HG03575 (cell line): Measurements from ENCODE around the gene PIAS2.

Experiments
- ATAC-seq: cut with Tn5 transposase; IDR thresholded peaks from one replicate; pipeline ENCODE4 v1.9.1; 2021; ENCODE audit not compliant: unreplicated experiment, insufficient number of reproducible peaks, low FRiP score; ENCODE audit errors: extremely low read depth

Gene PIAS2

GRCh38 chr18:46789088-46789487 is 128.2 kb downstream of the PIAS2 start:
- no peak for ATAC-seq

DNA sequence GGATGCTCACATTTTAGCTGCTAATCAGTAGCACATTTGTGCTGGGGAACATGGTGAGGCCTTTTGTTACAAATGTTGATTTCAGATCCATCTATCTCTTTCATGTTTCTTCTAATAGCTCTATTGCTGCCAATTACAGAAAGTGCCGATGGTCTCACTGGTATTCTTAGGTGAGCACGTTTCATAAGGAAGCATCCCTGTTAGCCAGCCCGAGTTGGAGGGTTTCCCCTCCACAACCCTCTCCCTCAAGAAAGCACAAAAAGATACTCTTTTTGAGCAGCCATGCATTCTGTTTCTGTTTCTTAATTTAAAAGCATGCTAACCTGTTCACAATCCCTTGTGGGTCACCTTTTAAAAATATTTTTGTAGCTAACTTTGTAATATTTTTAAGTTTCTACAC is 129.6 kb downstream of the PIAS2 start:
- ATAC-seq, result no peak

DNA sequence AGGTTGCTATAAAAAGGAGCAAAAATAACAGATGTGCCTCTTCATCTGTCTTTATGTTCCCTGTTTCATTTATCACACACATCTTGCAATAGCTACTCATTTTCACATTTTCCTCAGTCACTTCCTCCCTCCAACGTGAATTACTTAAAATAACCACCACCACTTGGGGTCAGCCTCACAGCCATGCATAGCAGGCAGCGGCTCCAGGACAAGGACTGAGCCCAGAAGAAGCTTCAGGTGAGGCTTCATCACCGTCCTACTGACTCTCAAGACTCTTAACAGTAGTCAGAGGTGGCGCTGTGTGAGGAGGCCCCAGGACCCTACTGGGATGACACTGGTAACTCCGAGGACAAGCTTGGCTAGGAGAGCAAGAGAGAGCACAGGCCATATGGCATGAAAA is 144.9 kb downstream of the PIAS2 start:
- no peak for ATAC-seq

GRCh38 chr18:46771141-46771540 is 146.2 kb downstream of the PIAS2 start:
- no peak for ATAC-seq

DNA sequence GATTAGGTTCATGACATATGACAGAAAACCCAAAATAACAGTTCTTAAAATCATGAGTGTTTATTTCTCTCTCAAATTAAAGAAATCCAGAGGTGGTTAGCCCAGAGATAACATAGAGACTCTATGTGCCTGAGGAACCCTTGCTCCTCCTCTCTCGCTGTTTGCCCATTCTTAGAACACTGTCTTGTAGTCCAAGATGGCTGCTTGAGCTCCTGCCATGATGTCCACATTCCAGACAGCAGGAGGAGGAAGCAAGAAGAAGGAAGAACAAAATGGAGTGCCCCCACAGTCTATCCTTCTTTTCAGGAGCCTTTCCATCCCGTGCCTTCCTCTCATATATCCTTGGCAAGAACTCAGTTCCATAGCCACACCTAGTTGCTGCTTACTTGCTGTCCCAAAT is 146.6 kb downstream of the PIAS2 start:
- ATAC-seq, result no peak

GRCh38 chr18:46768166-46768921 is 149.0 kb downstream of the PIAS2 start:
- ATAC-seq, result no peak

GRCh38 chr18:46767217-46767616 is 150.1 kb downstream of the PIAS2 start:
- ATAC-seq, result no peak

DNA sequence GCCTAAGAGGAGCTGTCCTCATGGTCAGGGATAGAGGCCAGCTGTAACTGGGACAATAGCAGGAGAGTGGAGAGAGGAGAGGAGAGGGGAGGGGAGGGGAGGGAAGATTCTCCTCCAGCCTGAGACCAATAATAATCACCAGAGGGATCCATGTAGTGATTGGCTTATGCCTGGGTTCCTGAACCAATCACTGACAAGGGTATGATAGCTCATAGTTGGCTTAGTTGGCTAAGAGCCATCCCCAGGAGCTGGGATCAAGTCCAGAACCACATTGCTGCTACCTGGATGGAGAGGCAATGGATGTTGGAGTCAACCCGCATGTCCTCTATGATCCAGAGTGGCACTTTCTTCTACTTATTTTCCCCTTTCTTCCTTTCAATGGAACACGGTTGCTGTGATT is 152.7 kb downstream of the PIAS2 start:
- no peak for ATAC-seq

DNA sequence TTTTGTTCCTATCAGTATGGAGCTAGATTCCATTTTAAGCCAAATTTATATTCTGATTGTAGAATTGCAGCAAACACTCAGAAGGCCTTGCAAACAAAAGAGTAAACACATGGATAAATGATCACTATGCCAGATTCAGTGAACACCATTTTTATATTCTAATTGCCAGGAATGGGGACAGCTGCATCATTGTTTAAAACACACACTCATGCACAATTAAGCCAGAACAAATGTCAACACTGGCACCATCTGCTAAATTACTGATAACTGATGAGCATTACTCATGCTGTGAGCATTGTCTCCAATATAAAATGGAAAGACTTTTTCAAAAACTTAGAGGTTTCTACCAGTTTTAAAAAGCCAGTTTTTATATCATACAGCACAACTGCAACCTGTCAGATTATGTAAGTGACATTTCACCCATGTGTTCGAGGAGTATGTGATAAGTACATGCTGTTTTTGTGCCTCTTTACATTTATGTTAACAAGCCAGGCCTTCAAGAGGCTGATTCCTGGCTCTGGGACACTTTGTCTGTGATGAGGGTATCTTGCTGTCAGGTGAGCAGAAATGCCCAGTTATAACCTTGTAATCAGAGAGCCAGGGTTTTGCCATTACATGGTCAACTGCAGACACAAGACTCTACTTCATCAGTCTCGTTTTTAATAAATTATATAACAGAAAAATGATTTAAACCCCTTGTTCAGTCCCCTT is 156.1 kb downstream of the PIAS2 start:
- no peak for ATAC-seq

GRCh38 chr18:46759890-46760289 is 157.4 kb downstream of the PIAS2 start:
- no peak for ATAC-seq

DNA sequence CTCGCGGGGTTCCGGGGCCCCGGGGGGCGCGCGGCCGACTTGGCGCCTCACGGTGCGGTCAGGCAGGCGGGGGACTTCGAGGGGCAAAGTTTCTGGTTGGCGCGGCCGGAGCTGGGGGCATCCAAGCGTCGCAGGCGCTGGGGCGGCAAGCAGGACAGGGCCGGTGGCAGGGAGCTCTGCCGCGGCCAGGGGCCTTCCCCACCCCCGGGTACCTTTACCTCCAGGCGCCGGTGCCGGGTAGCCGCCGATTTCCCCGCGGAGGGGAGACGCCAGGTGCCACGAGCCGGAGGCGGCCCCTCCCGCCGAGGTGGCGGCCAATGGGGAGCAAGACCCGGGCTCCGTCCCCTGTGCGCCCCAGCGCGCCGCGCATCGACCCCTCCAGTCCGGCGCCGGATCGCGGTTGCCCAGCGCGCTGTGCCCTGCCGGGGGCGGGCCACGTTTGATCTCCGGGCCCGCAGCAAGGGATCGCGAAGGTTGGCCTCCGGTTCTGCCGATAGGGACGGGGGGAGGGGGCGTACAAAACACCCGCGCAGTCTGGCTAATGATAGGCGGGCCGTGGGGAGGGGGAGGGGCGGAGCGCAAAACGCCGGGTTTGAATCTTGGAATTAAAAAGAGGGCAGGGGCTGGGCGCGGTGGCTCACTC is 160.6 kb downstream of the PIAS2 start, which contains the start of gene ST8SIA5:
Gene ST8SIA5, minus strand, starts transcription at position 495 of the 643 bp plus-strand sequence. CDS start 545 bp downstream, outside the sequence.
- ATAC-seq, result no peak

DNA sequence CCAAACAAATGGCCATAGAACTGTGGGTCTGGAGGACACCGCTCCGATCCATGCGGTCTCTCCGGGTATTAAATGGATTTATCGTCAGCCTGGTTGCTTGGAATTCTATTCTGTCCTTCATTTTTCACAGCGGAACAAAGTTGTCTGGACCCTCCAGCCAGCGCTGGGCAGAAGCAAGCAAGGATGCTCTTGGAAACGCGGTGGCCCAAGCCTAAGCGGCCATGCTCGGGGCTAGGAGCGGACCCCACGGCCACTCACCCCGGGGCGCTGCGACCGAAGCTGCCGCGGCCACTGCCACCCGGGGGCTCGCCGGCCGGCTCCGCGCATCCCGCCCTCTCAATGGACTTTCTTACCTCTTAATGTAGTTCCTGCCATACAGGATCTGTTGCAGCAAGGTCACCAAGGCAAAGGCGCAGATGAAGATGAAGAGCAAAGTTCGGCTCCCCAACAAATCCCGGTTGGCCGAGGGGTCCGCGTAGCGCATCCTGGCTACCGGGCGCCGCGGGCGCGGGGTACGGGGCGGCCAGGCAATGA is 161.2 kb downstream of the PIAS2 start:
- ATAC-seq, result no peak

GRCh38 chr18:46755315-46756024 is 161.8 kb downstream of the PIAS2 start:
- ATAC-seq, result no peak

DNA sequence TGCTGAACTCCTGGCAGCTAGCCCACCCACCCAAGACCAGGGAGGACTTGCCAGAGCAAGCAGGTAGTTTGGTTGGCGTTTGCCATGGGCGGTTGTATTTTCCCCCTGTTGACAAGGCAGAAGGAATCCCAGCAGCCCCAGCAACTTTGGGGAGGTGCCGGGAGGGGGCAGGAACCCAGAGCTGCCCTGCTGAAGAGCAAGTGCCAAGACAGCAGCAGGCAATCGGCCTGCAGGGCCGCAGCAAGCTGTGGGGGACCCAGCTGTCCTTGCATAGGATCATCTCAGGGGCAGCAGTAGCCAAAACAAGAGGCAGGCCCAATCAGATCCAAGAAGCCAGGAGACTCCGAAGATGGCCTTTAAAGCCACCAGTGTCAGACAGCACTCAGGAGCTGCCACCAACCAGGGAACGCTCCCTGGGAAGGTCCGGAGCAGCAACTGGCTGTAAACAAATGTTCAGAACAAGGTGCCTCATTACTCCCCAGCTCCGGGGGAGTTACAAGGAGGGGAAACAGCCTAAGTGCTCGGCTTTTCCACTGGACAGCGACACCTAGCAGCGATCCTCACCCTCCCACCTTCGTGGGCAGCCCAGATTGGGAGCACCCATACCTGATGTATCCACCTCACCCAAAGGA is 162.5 kb downstream of the PIAS2 start:
- ATAC-seq, result no peak

DNA sequence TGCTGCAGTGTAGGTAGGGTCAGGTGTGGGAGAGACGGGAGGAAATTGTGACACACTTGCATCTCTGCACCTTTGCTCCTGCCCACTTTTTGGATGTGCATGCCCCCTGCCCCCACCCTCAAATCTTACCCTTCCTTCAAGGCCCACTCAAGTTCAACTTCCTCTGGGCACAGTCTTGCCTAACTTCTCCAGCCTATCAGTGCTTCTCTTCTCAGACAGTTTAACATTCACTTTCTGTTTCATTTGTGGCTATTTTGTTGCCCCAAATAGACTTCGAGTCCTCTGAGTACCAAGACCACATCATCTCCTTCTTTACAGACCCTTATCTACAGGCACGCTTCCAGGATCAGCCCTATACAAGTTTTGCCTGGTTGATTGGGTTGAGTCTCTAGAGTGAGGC is 163.1 kb downstream of the PIAS2 start:
- ATAC-seq, result no peak
